HepG2 (cell line): Measurements from ENCODE around the gene CEP104. TPM values are rescaled to one million over a fixed set of nuclear protein-coding genes. Genes with fewer than 3 reads are reported as not detected.

Experiments used
- ZNF432 ChIP-seq: sonication (generic); formaldehyde crosslinking; IDR thresholded peaks from 2 replicates; pipeline ENCODE4 v1.5.0; 2020; ENCODE audit warnings: missing genetic modification reagents, mild to moderate bottlenecking, borderline replicate concordance
- ZNF557 ChIP-seq: sonication (generic); formaldehyde crosslinking; IDR thresholded peaks from 2 replicates; pipeline ENCODE4 v1.4.0; 2020; ENCODE audit warnings: missing genetic modification reagents
- ZNF790 ChIP-seq: sonication (generic); formaldehyde crosslinking; IDR thresholded peaks from 2 replicates; pipeline ENCODE4 v1.8.0; 2022; ENCODE audit warnings: missing genetic modification reagents, mild to moderate bottlenecking, borderline replicate concordance
- polyA plus RNA-seq, 8 experiments: library from polyadenylated mRNA; depleted of rRNA in 3 of 8; stranded (reverse) in 7 of 8; unstranded in 1 of 8; fragments of >200 nt; fragmentation: Illumina TruSeq in 4 of 8; extraction: Trizol in 4 of 8; gene quantifications; 2 replicates each; pipeline versions ENCODE4 v1.2.1 to v1.2.3, GENCODE V29; 2011 to 2016; ENCODE audit warnings: low read depth in 4 of 8, missing spikeins in 1 of 8, mixed read lengths in 1 of 8; ENCODE audit not compliant: insufficient read depth in 1 of 8
- total RNA-seq, 5 experiments: library from RNA; depleted of rRNA; stranded (reverse); fragments of >200 nt; fragmentation: Illumina TruSeq; extraction: Trizol; gene quantifications; 2 replicates each; pipeline ENCODE4 v1.2.3, GENCODE V29; 2016; ENCODE audit warnings: low read depth in 1 of 5
- TF ChIP-seq, protein P1 (sequence below): sonication (generic); formaldehyde crosslinking; IDR thresholded peaks from 2 replicates; pipeline ENCODE4 v1.5.1; 2020; ENCODE audit warnings: missing genetic modification reagents, mild to moderate bottlenecking, borderline replicate concordance
- TF ChIP-seq, protein P2 (sequence below): sonication (generic); formaldehyde crosslinking; IDR thresholded peaks from 2 replicates; pipeline ENCODE4 v1.5.0; 2020; ENCODE audit warnings: mild to moderate bottlenecking, missing genetic modification reagents
- TF ChIP-seq, protein P3 (sequence below): sonication (generic); formaldehyde crosslinking; IDR thresholded peaks from 2 replicates; pipeline ENCODE4 v1.4.0; 2020; ENCODE audit warnings: missing genetic modification reagents

The CEP104 gene
- total and polyA plus RNA-seq, 2 of the 13 experiments (the other 11 are each of a cell fraction or from before 2014, with no cell fraction given) = 20.4 to 30.1 TPM

DNA sequence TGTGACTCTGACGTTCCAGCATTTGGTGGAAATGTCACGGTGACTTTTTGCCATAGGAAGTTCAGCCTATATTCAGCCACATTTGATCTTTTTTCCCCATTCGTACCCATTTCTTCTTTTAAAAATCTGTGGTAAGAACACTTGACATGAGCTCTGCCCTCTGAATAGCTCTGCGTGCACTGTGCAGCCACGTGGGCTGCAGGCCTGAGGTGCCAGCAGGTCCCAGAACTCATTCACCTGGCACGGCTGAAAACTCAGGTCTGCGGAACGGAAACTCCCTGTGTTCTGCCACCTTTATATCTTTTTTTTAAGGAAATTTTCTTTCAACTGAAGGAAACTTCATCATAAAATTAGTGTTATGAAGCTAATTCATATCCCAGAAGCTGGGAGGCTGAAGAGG lies 28.6 kb downstream of the CEP104 start (continued):
- TF ChIP-seq, protein P1, sequence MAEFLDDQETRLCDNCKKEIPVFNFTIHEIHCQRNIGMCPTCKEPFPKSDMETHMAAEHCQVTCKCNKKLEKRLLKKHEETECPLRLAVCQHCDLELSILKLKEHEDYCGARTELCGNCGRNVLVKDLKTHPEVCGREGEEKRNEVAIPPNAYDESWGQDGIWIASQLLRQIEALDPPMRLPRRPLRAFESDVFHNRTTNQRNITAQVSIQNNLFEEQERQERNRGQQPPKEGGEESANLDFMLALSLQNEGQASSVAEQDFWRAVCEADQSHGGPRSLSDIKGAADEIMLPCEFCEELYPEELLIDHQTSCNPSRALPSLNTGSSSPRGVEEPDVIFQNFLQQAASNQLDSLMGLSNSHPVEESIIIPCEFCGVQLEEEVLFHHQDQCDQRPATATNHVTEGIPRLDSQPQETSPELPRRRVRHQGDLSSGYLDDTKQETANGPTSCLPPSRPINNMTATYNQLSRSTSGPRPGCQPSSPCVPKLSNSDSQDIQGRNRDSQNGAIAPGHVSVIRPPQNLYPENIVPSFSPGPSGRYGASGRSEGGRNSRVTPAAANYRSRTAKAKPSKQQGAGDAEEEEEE (CRISPR knock-in tag) = no peak
- TF ChIP-seq, protein P2, sequence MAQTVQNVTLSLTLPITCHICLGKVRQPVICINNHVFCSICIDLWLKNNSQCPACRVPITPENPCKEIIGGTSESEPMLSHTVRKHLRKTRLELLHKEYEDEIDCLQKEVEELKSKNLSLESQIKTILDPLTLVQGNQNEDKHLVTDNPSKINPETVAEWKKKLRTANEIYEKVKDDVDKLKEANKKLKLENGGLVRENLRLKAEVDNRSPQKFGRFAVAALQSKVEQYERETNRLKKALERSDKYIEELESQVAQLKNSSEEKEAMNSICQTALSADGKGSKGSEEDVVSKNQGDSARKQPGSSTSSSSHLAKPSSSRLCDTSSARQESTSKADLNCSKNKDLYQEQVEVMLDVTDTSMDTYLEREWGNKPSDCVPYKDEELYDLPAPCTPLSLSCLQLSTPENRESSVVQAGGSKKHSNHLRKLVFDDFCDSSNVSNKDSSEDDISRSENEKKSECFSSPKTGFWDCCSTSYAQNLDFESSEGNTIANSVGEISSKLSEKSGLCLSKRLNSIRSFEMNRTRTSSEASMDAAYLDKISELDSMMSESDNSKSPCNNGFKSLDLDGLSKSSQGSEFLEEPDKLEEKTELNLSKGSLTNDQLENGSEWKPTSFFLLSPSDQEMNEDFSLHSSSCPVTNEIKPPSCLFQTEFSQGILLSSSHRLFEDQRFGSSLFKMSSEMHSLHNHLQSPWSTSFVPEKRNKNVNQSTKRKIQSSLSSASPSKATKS = no peak
- TF ChIP-seq, protein P3, sequence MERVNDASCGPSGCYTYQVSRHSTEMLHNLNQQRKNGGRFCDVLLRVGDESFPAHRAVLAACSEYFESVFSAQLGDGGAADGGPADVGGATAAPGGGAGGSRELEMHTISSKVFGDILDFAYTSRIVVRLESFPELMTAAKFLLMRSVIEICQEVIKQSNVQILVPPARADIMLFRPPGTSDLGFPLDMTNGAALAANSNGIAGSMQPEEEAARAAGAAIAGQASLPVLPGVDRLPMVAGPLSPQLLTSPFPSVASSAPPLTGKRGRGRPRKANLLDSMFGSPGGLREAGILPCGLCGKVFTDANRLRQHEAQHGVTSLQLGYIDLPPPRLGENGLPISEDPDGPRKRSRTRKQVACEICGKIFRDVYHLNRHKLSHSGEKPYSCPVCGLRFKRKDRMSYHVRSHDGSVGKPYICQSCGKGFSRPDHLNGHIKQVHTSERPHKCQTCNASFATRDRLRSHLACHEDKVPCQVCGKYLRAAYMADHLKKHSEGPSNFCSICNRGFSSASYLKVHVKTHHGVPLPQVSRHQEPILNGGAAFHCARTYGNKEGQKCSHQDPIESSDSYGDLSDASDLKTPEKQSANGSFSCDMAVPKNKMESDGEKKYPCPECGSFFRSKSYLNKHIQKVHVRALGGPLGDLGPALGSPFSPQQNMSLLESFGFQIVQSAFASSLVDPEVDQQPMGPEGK (CRISPR knock-in tag) = no peak
- TF ChIP-seq ZNF790 (CRISPR knock-in tag) (no peak), ZNF557 (CRISPR knock-in tag) (no peak), ZNF432 (CRISPR knock-in tag) (no peak)
- TF ChIP-seq, all 625 proteins: peak for 0
